ENCODE data around the gene PRKCD. TPM values are rescaled to one million over a fixed set of nuclear protein-coding genes. Genes with fewer than 3 reads are reported as not detected.
A peak's percentile ranks its signal among the peaks of the same experiment; 100 is the strongest.

PRKCD gene
- total RNA-seq, 1 donor from 2014 or later = 16.1 TPM

- Mint-ChIP-seq H3K27me3 (ENCODE audit: low read depth) (peaks cover 41% of the 10 kb centered on the region), H3K4me1 (peaks cover 36% of the 10 kb centered on the region), H3K4me3 (peak overlapping the region; percentile 73), H3K36me3 (no peaks in the 10 kb centered on the region), H3K27ac (no peak overlapping the region), H3K9me3 (no peaks in the 10 kb centered on the region)
- DNase-seq (ENCODE audit: low spot score in 2 of 2, unreplicated experiment in 2 of 2) = no peak
- TF ChIP-seq CTCF (IDR thresholded peaks at IDR 0.05; ENCODE audit: unreplicated experiment) = no peak
These were observed 849 bp upstream of the PRKCD start for GRCh38 chr3:53160061-53160659.

GRCh38 chr3:53161450-53161819 lies 426 bp downstream of the PRKCD start:
- TF ChIP-seq CTCF (IDR thresholded peaks at IDR 0.05; ENCODE audit: unreplicated experiment) = no peak
- Mint-ChIP-seq H3K4me3 (peak overlapping the region; percentile 82), H3K4me1 (peaks cover 25% of the 10 kb centered on the region), H3K27me3 (ENCODE audit: low read depth) (peaks cover 35% of the 10 kb centered on the region), H3K9me3 (no peaks in the 10 kb centered on the region), H3K27ac (peak overlapping the region; percentile 71), H3K36me3 (no peaks in the 10 kb centered on the region)
- no peak for DNase-seq (ENCODE audit: low spot score in 2 of 2, unreplicated experiment in 2 of 2)

GRCh38 chr3:53161820-53162671 lies 1.0 kb downstream of the PRKCD start:
- TF ChIP-seq CTCF (IDR thresholded peaks at IDR 0.05; ENCODE audit: unreplicated experiment) = no peak
- Mint-ChIP-seq H3K9me3 (no peaks in the 10 kb centered on the region), H3K27ac (peak overlapping the region; percentile 32), H3K36me3 (no peaks in the 10 kb centered on the region), H3K4me3 (peak overlapping the region; percentile 82), H3K27me3 (ENCODE audit: low read depth) (peaks cover 30% of the 10 kb centered on the region), H3K4me1 (peaks cover 21% of the 10 kb centered on the region)
- DNase-seq (ENCODE audit: low spot score in 2 of 2, unreplicated experiment in 2 of 2) = peak in 1 of 2 experiments; percentile 55

- H3K4me1 Mint-ChIP-seq = peaks cover 25% of the 10 kb centered on the region
- no peak for DNase-seq (ENCODE audit: low spot score in 2 of 2, unreplicated experiment in 2 of 2)
- H3K27me3 Mint-ChIP-seq (ENCODE audit: low read depth) = peaks cover 23% of the 10 kb centered on the region
- H3K9me3 Mint-ChIP-seq = no peaks in the 10 kb centered on the region
- TF ChIP-seq CTCF (IDR thresholded peaks at IDR 0.05; ENCODE audit: unreplicated experiment) = no peak
- H3K4me3 Mint-ChIP-seq = peak overlapping the region; percentile 70
- peak overlapping the region; percentile 32 for H3K27ac Mint-ChIP-seq
- H3K36me3 Mint-ChIP-seq = no peaks in the 10 kb centered on the region
These were observed 1.8 kb downstream of the PRKCD start for GRCh38 chr3:53162672-53163443.

- DNase-seq (ENCODE audit: low spot score in 2 of 2, unreplicated experiment in 2 of 2) = no peak
- TF ChIP-seq CTCF (IDR thresholded peaks at IDR 0.05; ENCODE audit: unreplicated experiment) = no peak
- H3K4me1 Mint-ChIP-seq = peaks cover 33% of the 10 kb centered on the region
- no peaks in the 10 kb centered on the region for H3K36me3 Mint-ChIP-seq
- H3K27me3 Mint-ChIP-seq (ENCODE audit: low read depth) = peaks cover 18% of the 10 kb centered on the region
- peak overlapping the region; percentile 70 for H3K4me3 Mint-ChIP-seq
- H3K27ac Mint-ChIP-seq = peak overlapping the region; percentile 32
- H3K9me3 Mint-ChIP-seq = no peaks in the 10 kb centered on the region
These were observed 2.7 kb downstream of the PRKCD start for GRCh38 chr3:53163444-53164387.
